Right lobe of liver (tissue), 6 donors: ENCODE results near the gene NCCRP1. TPM values are rescaled to one million over a fixed set of nuclear protein-coding genes. Genes with fewer than 3 reads are reported as not detected.

ENCODE experiments used
- ATAC-seq, 4 donors: fragments of 200-7000 bp; cut with Tn5 transposase; one replicate each; pipeline ENCODE4 v1.9.1; 2020; ENCODE audit warnings: mild to moderate bottlenecking in 4 of 4, moderate library complexity in 4 of 4
- DNase-seq, 3 donors: peaks; one replicate each; pipeline ENCODE4 v3.0.0-alpha.2; 2020
- H3K27ac ChIP-seq, 3 donors: fragments of 200-600 bp; one replicate each; pipeline ENCODE4 v1.8.0; 2022
- H3K27me3 ChIP-seq, 2 donors: fragments of 200-600 bp; one replicate each; pipeline ENCODE4 v1.8.0; 2022
- H3K36me3 ChIP-seq, 4 donors: fragments of 200-600 bp; sonication (generic) in 1 of 4; one replicate each; pipeline versions ENCODE4 v1.5.1 to v1.8.0; 2017 to 2022; ENCODE audit warnings: control low read depth in 1 of 4
- H3K4me1 ChIP-seq, 4 donors: fragments of 200-600 bp; sonication (generic) in 1 of 4; one replicate each; pipeline versions ENCODE4 v1.5.1 to v1.8.0; 2017 to 2022; ENCODE audit warnings: control low read depth in 1 of 4
- H3K4me3 ChIP-seq, 3 donors: fragments of 200-600 bp; one replicate each; pipeline ENCODE4 v1.8.0; 2022
- H3K9me3 ChIP-seq, 4 donors: fragments of 200-600 bp; sonication (generic) in 1 of 4; one replicate each; pipeline versions ENCODE4 v1.5.1 to v1.8.0; 2017 to 2022; ENCODE audit warnings: control low read depth in 1 of 4
- POLR2A ChIP-seq: fragments of 450-650 bp; IDR thresholded peaks from one replicate; pipeline ENCODE4 v1.6.1; 2017; ENCODE audit warnings: antibody characterized with exemption, mild to moderate bottlenecking
- WGBS: methylation state at CpG from one replicate; pipeline ENCODE4 v1.1.6; 2018; ENCODE audit warnings: low coverage, low lambda C conversion rate; ENCODE audit not compliant: insufficient coverage; ENCODE audit errors: missing lambda C conversion rate; 5-methylcytosine and 5-hydroxymethylcytosine counted together
- intact Hi-C, 2 donors: fragments of 100-400 bp; cut with DNase I; formaldehyde crosslinking; loops; one replicate each; pipeline versions ENCODE4 v1.11.2 to v1.14.1; 2022
- long read RNA-seq: library from polyadenylated mRNA; unstranded; transcript quantifications from one replicate; pipeline ENCODE4 v2.0.0, GENCODE V29; 2019
- total RNA-seq, 6 experiments: library from RNA; depleted of rRNA in 2 of 6; stranded (reverse); fragments of >200 nt in 2 of 6; fragmentation: NEBNext Ultra II Directional in 3 of 6; extraction: Animal tissue kit (Norgen Biotek cat#: 25700) in 3 of 6; gene quantifications; one replicate each; pipeline versions ENCODE4 v1.1.0 to v1.2.4, GENCODE V29; 2016 to 2023
- TF ChIP-seq, protein P1 (sequence below), 4 donors: fragments of 200-600 bp in 3 of 4; fragments of 450-650 bp in 1 of 4; IDR thresholded peaks; one replicate each; pipeline versions ENCODE4 v1.5.1 to v1.8.0; 2016 to 2022; ENCODE audit warnings: antibody characterized with exemption in 4 of 4, mild to moderate bottlenecking in 2 of 4
- donor health status: DM: no; HTN: yes; CAD: no.
- donor health status: DM: no; HTN: no; CAD: no.
- donor health status: DM: no; HTN: no; CAD: no.
- donor health status: DM: no; HTN: yes; CAD: no.
- donor health status: DM: no; HTN: yes; CAD: no.

NCCRP1 gene, protein sequence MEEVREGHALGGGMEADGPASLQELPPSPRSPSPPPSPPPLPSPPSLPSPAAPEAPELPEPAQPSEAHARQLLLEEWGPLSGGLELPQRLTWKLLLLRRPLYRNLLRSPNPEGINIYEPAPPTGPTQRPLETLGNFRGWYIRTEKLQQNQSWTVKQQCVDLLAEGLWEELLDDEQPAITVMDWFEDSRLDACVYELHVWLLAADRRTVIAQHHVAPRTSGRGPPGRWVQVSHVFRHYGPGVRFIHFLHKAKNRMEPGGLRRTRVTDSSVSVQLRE
- total RNA-seq: not detected
- long read RNA-seq: 0 reads

DNA sequence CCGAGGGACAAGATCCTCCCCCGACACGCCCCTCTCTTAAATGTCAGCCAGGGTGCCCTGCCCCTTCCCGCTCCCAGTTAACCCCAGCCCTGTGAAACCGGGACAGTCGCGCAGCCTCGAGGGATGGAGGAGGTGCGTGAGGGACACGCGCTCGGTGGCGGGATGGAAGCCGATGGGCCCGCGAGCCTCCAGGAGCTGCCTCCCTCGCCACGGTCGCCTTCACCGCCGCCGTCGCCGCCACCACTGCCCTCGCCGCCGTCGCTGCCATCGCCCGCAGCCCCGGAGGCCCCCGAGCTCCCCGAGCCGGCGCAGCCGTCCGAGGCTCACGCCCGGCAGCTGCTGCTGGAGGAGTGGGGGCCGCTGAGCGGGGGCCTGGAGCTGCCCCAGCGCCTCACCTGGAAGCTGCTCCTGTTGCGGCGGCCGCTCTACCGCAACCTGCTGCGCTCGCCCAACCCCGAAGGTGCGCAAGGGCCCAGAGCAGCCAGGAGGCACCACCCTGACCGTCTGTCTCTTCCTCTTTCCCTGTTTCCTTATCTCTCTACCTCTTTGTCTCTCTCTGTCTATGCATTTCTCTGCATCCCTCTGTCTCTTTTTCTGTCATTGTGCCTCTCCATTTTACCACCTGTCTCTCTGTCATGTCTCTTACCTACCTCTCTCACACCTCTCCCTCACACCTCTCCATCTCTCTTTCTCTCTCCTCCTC lies at the start of gene NCCRP1:
TSS of gene NCCRP1 (plus strand) at position 105 of the 703 bp plus-strand sequence. CDS start at position 124, 19 bp downstream.
- H3K36me3 ChIP-seq: no peaks in the 10 kb centered on the region
- TF ChIP-seq, protein P1, sequence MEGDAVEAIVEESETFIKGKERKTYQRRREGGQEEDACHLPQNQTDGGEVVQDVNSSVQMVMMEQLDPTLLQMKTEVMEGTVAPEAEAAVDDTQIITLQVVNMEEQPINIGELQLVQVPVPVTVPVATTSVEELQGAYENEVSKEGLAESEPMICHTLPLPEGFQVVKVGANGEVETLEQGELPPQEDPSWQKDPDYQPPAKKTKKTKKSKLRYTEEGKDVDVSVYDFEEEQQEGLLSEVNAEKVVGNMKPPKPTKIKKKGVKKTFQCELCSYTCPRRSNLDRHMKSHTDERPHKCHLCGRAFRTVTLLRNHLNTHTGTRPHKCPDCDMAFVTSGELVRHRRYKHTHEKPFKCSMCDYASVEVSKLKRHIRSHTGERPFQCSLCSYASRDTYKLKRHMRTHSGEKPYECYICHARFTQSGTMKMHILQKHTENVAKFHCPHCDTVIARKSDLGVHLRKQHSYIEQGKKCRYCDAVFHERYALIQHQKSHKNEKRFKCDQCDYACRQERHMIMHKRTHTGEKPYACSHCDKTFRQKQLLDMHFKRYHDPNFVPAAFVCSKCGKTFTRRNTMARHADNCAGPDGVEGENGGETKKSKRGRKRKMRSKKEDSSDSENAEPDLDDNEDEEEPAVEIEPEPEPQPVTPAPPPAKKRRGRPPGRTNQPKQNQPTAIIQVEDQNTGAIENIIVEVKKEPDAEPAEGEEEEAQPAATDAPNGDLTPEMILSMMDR (IDR thresholded peaks at IDR 0.05): no peak
- TF ChIP-seq POLR2A: no peak

DNA sequence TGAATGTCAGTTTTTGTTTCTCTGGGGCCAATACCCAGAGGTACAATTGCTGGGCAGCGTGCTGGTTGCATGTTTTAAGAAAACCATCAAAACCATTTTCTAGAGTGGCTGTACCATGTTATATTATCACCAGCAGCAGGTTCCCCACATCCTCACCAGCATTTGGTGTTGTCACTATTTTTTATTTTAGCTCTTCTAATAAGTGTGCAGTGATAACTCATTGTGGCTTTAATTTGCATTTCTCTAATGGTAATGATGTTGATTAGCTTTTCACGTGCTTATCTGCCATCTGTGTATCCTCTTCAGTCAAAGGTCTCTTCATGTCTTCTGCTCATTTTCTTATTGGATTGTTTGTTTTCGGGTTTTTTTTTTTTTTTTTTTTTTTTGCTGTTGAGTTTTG lies 49.3 kb upstream of the NCCRP1 start:
- Histone ChIP-seq H3K27ac (no peak overlapping the region), H3K9me3 (no peaks in the 10 kb centered on the region), H3K4me3 (no peak overlapping the region), H3K36me3 (no peaks in the 10 kb centered on the region), H3K4me1 (peaks cover 0 to 19% (median 6%) of the 10 kb centered on the region in 4 donors), H3K27me3 (no peaks in the 10 kb centered on the region)
- WGBS: 81% methylated on average over 3 of the region's 3 CpGs
- intact Hi-C loops: no loop called here
- no peak for TF ChIP-seq POLR2A
- TF ChIP-seq, protein P1 (IDR thresholded peaks at IDR 0.05): no peak
- DNase-seq (no peak), ATAC-seq (no peak)

More for the DNA sequence above, at the start of gene NCCRP1:
- intact Hi-C loops: no loop called here
- Histone ChIP-seq H3K9me3 (no peaks in the 10 kb centered on the region), H3K4me1 (peaks cover 0 to 4% (median 0%) of the 10 kb centered on the region in 4 donors), H3K27me3 (peaks cover 5 to 9% of the 10 kb centered on the region in 2 donors), H3K4me3 (no peak within 1 kb of the TSS), H3K27ac (no peak within 1 kb of the TSS)
- ATAC-seq (no peak), DNase-seq (no peak)
- no CpG with 5 or more reads among the region's 51 CpGs for WGBS

DNA sequence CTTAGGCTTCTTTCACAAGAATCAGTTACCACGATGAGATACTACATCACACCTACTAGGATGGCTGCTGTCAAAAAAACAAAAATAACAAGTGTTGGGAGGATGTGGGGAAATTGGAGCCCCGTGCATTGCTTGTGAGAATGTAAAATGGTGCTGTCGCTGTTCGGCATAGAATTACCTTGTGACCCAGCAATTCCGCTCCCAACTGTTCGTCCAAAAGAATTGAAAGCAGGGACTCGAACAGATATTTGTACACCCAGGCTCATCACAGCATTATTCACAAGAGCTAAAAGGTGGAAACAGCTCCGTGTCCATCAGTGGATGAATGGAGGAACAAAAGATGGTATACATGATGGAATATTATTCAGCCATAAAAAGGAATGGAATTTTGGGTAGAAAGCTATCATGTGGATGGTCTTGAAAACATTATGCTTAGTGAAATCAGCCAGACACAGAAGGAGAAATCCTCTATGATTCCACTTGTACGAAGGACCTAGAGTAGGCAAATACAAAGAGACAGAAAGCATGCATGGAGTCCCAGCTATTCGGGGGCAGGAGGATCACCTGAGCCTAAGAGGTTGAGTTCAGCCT lies 47.7 kb upstream of the NCCRP1 start:
- intact Hi-C loops: no loop called here
- no peak for DNase-seq
- Histone ChIP-seq H3K9me3 (no peaks in the 10 kb centered on the region), H3K27me3 (no peaks in the 10 kb centered on the region), H3K27ac (no peak overlapping the region), H3K4me3 (no peak overlapping the region), H3K36me3 (no peaks in the 10 kb centered on the region), H3K4me1 (peaks cover 0 to 18% (median 9%) of the 10 kb centered on the region in 4 donors)
- no peak for ATAC-seq
- WGBS: over 99% methylated on average over 8 of the region's 10 CpGs
- TF ChIP-seq, protein P1 (IDR thresholded peaks at IDR 0.05): no peak
- no peak for TF ChIP-seq POLR2A

DNA sequence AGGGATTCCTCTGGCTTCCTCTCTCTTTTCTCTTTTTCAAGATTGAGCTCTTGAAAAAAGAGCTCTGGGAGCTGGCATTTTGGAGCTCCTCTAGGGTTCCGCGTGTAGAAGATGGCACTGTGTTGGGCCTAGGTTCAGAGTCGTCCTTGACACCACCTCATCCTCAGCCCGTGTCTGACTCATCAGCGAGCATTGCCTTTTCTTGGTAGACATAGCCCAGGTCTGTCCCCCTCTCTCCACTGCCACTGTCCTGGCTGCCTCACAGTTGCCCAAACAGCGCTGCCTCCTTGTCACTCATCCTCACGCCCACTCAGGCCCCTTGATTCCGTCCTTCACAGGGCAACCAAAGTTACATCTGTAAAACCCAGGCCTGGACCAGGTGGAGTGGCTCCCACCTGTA lies 46.5 kb upstream of the NCCRP1 start:
- no peaks in the 10 kb centered on the region for H3K36me3 ChIP-seq
- TF ChIP-seq, protein P1 (IDR thresholded peaks at IDR 0.05): no peak
- H3K4me1 ChIP-seq: peaks cover 0 to 12% (median 5%) of the 10 kb centered on the region in 4 donors
- 89% methylated on average over 5 of the region's 8 CpGs for WGBS
- H3K27me3 ChIP-seq: no peaks in the 10 kb centered on the region
- H3K9me3 ChIP-seq: no peaks in the 10 kb centered on the region
- ATAC-seq (no peak), DNase-seq (no peak)
- no peak overlapping the region for H3K4me3 ChIP-seq
- H3K27ac ChIP-seq: no peak overlapping the region
- intact Hi-C loops: no loop called here
